A549 (cell line): ENCODE measurements around the gene FMNL2. TPM values are rescaled to one million over a fixed set of nuclear protein-coding genes. Genes with fewer than 3 reads are reported as not detected.
"Not testable (repeated sequence)": the region's sequence is repeated elsewhere in the genome, so short reads cannot be mapped to it uniquely, and the experiment has no call there.

Experiments used
- ATAC-seq, 2 experiments: fragments of 200-7000 bp in 1 of 2; fragments of >200 bp in 1 of 2; cut with Nextera tagmentation in 1 of 2; cut with Tn5 transposase in 1 of 2; 3 replicates each; pipeline versions ENCODE4 v1.8.0 to v1.9.1; 2018 to 2020; ENCODE audit warnings: mild to moderate bottlenecking in 1 of 2, moderate library complexity in 1 of 2
- CTCF ChIA-PET: fragments of 300-600 bp; sonication (Branson Sonifier 250); formaldehyde crosslinking; extraction: SDS; loops from one replicate; lab custom pipeline; 2021; ENCODE audit warnings: antibody characterized with exemption, inconsistent platforms; lab: Yijun Ruan, JAX
- POLR2A ChIA-PET: fragments of 350-600 bp; formaldehyde crosslinking; extraction: SDS; loops from one replicate; lab custom pipeline; 2021; ENCODE audit warnings: antibody characterized with exemption, inconsistent platforms; lab: Yijun Ruan, JAX
- DNase-seq, 2 experiments: peaks; one replicate each; pipeline versions ENCODE4 v3.0.0 to v3.0.0-alpha.2; 2011 to 2016; ENCODE audit warnings: low read depth in 1 of 2, low spot score in 1 of 2
- FAIRE-seq: peaks from 2 replicates; lab custom pipeline; 2011; peaks lifted over from hg19 to GRCh38; lab: Jason Lieb, UNC
- H3K27ac ChIP-seq, 2 experiments: fragments of >200 bp; sonication (Bioruptor Twin); formaldehyde crosslinking; 3 replicates each; pipeline ENCODE4 v1.5.1; 2016 to 2017
- H3K4me1 ChIP-seq: fragments of >200 bp; sonication (Bioruptor Twin); formaldehyde crosslinking; 3 replicates; pipeline ENCODE4 v1.6.1; 2016
- H3K4me2 ChIP-seq: fragments of >200 bp; sonication (Bioruptor Twin); formaldehyde crosslinking; 3 replicates; pipeline ENCODE4 v1.6.1; 2016
- H3K4me3 ChIP-seq: fragments of >200 bp; sonication (Bioruptor Twin); formaldehyde crosslinking; 3 replicates; pipeline ENCODE4 v1.5.1; 2016
- H3K9me3 ChIP-seq: fragments of >200 bp; sonication (Bioruptor Twin); formaldehyde crosslinking; 3 replicates; pipeline ENCODE4 v1.6.1; 2016
- BHLHE40 ChIP-seq: IDR thresholded peaks from 2 replicates; pipeline ENCODE4 v1.6.1; 2012; ENCODE audit warnings: low read depth, low read length, inconsistent platforms
- CEBPB ChIP-seq, 2 experiments: fragments of >200 bp in 1 of 2; sonication (Bioruptor Twin) in 1 of 2; formaldehyde crosslinking in 1 of 2; IDR thresholded peaks; 2 replicates each; pipeline ENCODE4 v1.6.1; 2012 to 2016
- CTCF ChIP-seq: fragments of >200 bp; sonication (Bioruptor Twin); formaldehyde crosslinking; IDR thresholded peaks from 3 replicates; pipeline ENCODE4 v1.5.1; 2016
- EP300 ChIP-seq, 2 experiments: fragments of >200 bp; sonication (Bioruptor Twin); formaldehyde crosslinking; IDR thresholded peaks; 2 replicates in 1 of 2; 3 replicates in 1 of 2; pipeline ENCODE4 v1.6.1; 2016 to 2017
- ESRRA ChIP-seq: fragments of 150-350 bp; IDR thresholded peaks from 2 replicates; pipeline ENCODE4 v1.6.1; 2014; ENCODE audit warnings: mild to moderate bottlenecking, low read length, borderline replicate concordance
- FOSL2 ChIP-seq, 2 experiments: fragments of 450-650 bp in 1 of 2; fragments of >200 bp in 1 of 2; sonication (Bioruptor Twin) in 1 of 2; formaldehyde crosslinking; IDR thresholded peaks; 2 replicates each; pipeline versions ENCODE4 v1.5.0 to v1.6.1; 2016 to 2020; ENCODE audit warnings: mild to moderate bottlenecking in 1 of 2, moderate library complexity in 1 of 2
- GATA3 ChIP-seq: IDR thresholded peaks from 2 replicates; pipeline ENCODE4 v1.6.1; 2012; ENCODE audit warnings: borderline replicate concordance
- HES2 ChIP-seq: fragments of >200 bp; sonication (Bioruptor Twin); formaldehyde crosslinking; IDR thresholded peaks from 2 replicates; pipeline ENCODE4 v1.6.1; 2016
- HEYL ChIP-seq: fragments of 250-450 bp; sonication (Bioruptor Pico); IDR thresholded peaks from 2 replicates; pipeline ENCODE4 v1.8.0; 2021; ENCODE audit warnings: mild to moderate bottlenecking, moderate library complexity
- HOXB13 ChIP-seq: fragments of 250-450 bp; sonication (Bioruptor Pico); IDR thresholded peaks from 2 replicates; pipeline ENCODE4 v1.5.0; 2020; ENCODE audit warnings: low read depth, mild to moderate bottlenecking, moderate library complexity
- JUN ChIP-seq, 2 experiments: fragments of >200 bp; sonication (Bioruptor Twin); formaldehyde crosslinking; IDR thresholded peaks; 2 replicates in 1 of 2; 3 replicates in 1 of 2; pipeline ENCODE4 v1.6.1; 2016 to 2017
- JUNB ChIP-seq: fragments of >200 bp; sonication (Bioruptor Twin); formaldehyde crosslinking; IDR thresholded peaks from 2 replicates; pipeline ENCODE4 v1.6.1; 2016
- KDM5A ChIP-seq: fragments of 200-600 bp; sonication (generic); IDR thresholded peaks from 2 replicates; pipeline ENCODE4 v1.6.1; 2016; ENCODE audit warnings: antibody characterized with exemption, mild to moderate bottlenecking
- MAFK ChIP-seq: fragments of 450-650 bp; IDR thresholded peaks from 2 replicates; pipeline ENCODE4 v1.6.1; 2014; ENCODE audit not compliant: partially characterized antibody
- NFE2L2 ChIP-seq: fragments of 150-350 bp; conservative IDR thresholded peaks from 2 replicates; pipeline ENCODE4 v1.6.1; 2014; ENCODE audit warnings: low read length
- PHF8 ChIP-seq: fragments of 200-600 bp; sonication (generic); IDR thresholded peaks from 2 replicates; pipeline ENCODE4 v1.6.1; 2016; ENCODE audit warnings: low read depth, mild to moderate bottlenecking, antibody characterized with exemption, moderate library complexity, borderline replicate concordance
- RCOR1 ChIP-seq: fragments of 150-350 bp; IDR thresholded peaks from 2 replicates; pipeline ENCODE4 v1.6.1; 2014; ENCODE audit warnings: antibody characterized with exemption, low read length, low read depth
- TFCP2L1 ChIP-seq: fragments of 250-450 bp; sonication (Bioruptor Pico); IDR thresholded peaks from 2 replicates; pipeline ENCODE4 v1.5.0; 2021; ENCODE audit warnings: mild to moderate bottlenecking
- ZNF302 ChIP-seq: fragments of 250-450 bp; sonication (Bioruptor Pico); IDR thresholded peaks from 2 replicates; pipeline ENCODE4 v1.9.0; 2021; ENCODE audit warnings: inconsistent platforms, mild to moderate bottlenecking, moderate library complexity
- WGBS: methylation state at CpG from one replicate; pipeline ENCODE4 v1.1.6; 2017; ENCODE audit errors: missing lambda C conversion rate; 5-methylcytosine and 5-hydroxymethylcytosine counted together
- polyA plus RNA-seq, 4 experiments: library from polyadenylated mRNA; depleted of rRNA in 3 of 4; stranded (reverse); fragments of >200 nt; fragmentation: RNase III in 1 of 4; extraction: RNeasy Plus Mini Kit Qiagen cat#74134 plus additional on column Dnase treatment in 1 of 4; gene quantifications; 2 replicates in 3 of 4; 3 replicates in 1 of 4; pipeline ENCODE4 v1.2.3, GENCODE V29; 2011 to 2017
- TF ChIP-seq, protein P1 (sequence below): fragments of 250-450 bp; sonication (Bioruptor Pico); IDR thresholded peaks from 2 replicates; pipeline ENCODE4 v1.5.0; 2021; ENCODE audit warnings: mild to moderate bottlenecking, moderate library complexity, borderline replicate concordance

FMNL2 gene
- polyA plus RNA-seq, 2 of the 4 experiments (the other 2 are of a cell fraction), result 27.9 to 36.5 TPM

DNA sequence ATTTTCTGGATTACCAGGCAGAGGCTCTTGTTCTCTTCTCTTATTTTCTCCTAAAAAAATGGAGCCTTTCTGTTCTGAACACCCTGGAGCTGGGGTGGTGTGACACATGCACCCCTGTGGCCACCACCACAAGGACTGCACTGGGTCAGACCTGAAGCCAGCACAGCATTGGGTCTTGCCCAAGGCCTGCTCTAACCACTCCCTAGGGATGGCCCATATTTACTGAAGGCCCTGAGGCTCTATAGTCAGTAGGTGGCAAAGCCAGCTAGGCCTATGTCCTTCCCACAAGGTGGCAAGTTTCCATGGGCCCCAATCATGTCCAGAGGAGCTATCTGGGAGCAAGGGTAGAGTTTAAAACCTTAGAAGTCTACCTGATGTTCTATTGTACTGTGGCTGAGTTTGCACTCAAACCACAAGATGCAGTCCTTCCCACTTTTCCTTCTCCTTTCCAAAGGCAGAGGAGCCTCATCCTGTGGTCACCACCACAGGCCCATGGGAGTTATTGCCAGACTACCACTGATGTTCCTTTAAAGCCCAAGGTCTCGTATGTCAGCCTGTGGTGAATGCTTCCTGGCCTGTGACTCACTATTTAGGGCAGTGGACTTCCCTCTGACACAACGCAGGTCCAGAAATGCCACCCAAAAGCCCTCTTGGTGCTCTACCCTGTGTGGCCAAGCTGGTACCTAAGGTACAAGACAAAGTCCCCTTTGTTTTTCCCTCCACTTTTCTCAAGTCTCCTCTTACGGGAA, 15.0 kb upstream of the FMNL2 start:
- H3K4me1 ChIP-seq, result 0 out of 3 replicates have a peak, but pooled peaks cover 3% of the 10 kb centered on the region
- FAIRE-seq, result no peak
- no peak overlapping the region for H3K4me3 ChIP-seq
- H3K4me2 ChIP-seq, result no peak overlapping the region
- H3K27ac ChIP-seq, result no peak overlapping the region
- DNase-seq, result no peak
- 0 out of 6 replicates have a peak, but pooled peaks of 1 of the 2 experiments have one; percentile 22 for ATAC-seq
- 0 out of 3 replicates have a peak, but pooled peaks cover under 1% of the 10 kb centered on the region for H3K9me3 ChIP-seq
- CTCF ChIA-PET, result interaction anchor here (1.2 to 1.6 kb wide), 2 partner anchors 15 to 149 kb away, joined by 3 read pairs; partner anchors contain the start of gene FMNL2
- POLR2A ChIA-PET, result no interaction called here
- TF ChIP-seq TFCP2L1, result no peak
- TF ChIP-seq JUN (IDR thresholded peaks at IDR 0.05), result no peak
- TF ChIP-seq, protein P1, sequence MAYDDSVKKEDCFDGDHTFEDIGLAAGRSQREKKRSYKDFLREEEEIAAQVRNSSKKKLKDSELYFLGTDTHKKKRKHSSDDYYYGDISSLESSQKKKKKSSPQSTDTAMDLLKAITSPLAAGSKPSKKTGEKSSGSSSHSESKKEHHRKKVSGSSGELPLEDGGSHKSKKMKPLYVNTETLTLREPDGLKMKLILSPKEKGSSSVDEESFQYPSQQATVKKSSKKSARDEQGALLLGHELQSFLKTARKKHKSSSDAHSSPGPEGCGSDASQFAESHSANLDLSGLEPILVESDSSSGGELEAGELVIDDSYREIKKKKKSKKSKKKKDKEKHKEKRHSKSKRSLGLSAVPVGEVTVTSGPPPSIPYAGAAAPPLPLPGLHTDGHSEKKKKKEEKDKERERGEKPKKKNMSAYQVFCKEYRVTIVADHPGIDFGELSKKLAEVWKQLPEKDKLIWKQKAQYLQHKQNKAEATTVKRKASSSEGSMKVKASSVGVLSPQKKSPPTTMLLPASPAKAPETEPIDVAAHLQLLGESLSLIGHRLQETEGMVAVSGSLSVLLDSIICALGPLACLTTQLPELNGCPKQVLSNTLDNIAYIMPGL (CRISPR knock-in tag), result no peak
- no peak for TF ChIP-seq HES2
- no peak for TF ChIP-seq MAFK
- no peak for TF ChIP-seq EP300 (IDR thresholded peaks at IDR 0.05)
- no peak for TF ChIP-seq RCOR1
- WGBS, result 88% methylated on average over 3 of the region's 3 CpGs

GRCh38 chr2:152320814-152321213, 14.2 kb upstream of the FMNL2 start:
- DNase-seq, result no peak
- no peak for TF ChIP-seq NFE2L2
- TF ChIP-seq CEBPB (IDR thresholded peaks at IDR 0.05), result no peak
- no peak for TF ChIP-seq GATA3
- TF ChIP-seq CTCF, result no peak
- TF ChIP-seq BHLHE40, result no peak
- no peak for TF ChIP-seq KDM5A
- TF ChIP-seq ZNF302 (CRISPR knock-in tag), result no peak
- TF ChIP-seq HOXB13, result no peak
- 0 out of 3 replicates have a peak, but pooled peaks cover 3% of the 10 kb centered on the region for H3K4me1 ChIP-seq
- 86% methylated on average over 5 of the region's 5 CpGs for WGBS
- H3K27ac ChIP-seq, result no peak overlapping the region
- ATAC-seq, result no peak
- CTCF ChIA-PET, result interaction anchor here (1.2 kb wide), 1 partner anchor 150 kb away, joined by 3 read pairs; no protein-coding TSS in a partner anchor
- no peak overlapping the region for H3K4me3 ChIP-seq
- FAIRE-seq, result no peak
- POLR2A ChIA-PET, result no interaction called here
- H3K9me3 ChIP-seq, result no peaks in the 10 kb centered on the region
- no peak overlapping the region for H3K4me2 ChIP-seq

GRCh38 chr2:152322222-152322621, 12.8 kb upstream of the FMNL2 start:
- H3K4me1 ChIP-seq, result 0 out of 3 replicates have a peak, but pooled peaks cover 3% of the 10 kb centered on the region

DNA sequence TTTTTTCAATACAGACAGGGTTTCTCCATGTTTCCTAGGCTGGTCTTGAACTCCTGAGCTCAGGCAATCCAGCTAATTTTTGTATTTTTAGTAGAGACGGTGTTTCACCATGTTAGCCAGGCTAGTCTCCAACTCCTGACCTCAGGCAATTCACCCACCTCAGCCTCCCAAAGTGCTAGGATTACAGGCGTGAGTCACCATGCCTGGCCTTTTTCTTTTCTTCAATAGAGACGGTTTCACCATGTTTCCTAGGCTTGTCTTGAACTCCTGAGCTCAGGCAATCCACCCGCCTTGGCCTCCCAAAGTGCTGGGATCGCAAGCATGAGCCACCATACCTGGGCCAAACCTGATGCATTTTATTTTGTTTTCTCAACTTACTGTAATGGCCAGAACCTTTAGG, 9.8 kb upstream of the FMNL2 start:
- H3K4me3 ChIP-seq, H3K4me1 ChIP-seq, FAIRE-seq, H3K27ac ChIP-seq, H3K4me2 ChIP-seq, DNase-seq, H3K9me3 ChIP-seq, ATAC-seq, POLR2A ChIA-PET: not testable (repeated sequence)
- CTCF ChIA-PET, result interaction anchor here (1.2 kb wide), 1 partner anchor 223 kb away, joined by 3 read pairs; no protein-coding TSS in a partner anchor
- WGBS, result 88% methylated on average over 5 of the region's 5 CpGs

More at GRCh38 chr2:152322222-152322621, 12.8 kb upstream of the FMNL2 start:
- Histone ChIP-seq H3K4me2 (no peak overlapping the region), H3K4me3 (no peak overlapping the region), H3K27ac (no peak overlapping the region), H3K9me3 (no peaks in the 10 kb centered on the region)
- no peak for TF ChIP-seq PHF8
- no peak for TF ChIP-seq JUNB
- TF ChIP-seq RCOR1, result no peak
- TF ChIP-seq ZNF302 (CRISPR knock-in tag), result no peak
- no peak for TF ChIP-seq FOSL2 (IDR thresholded peaks at IDR 0.05)
- TF ChIP-seq FOSL2 (CRISPR knock-in tag; IDR thresholded peaks at IDR 0.05), result no peak
- no peak for TF ChIP-seq HEYL
- TF ChIP-seq ESRRA, result no peak
- ChIA-PET POLR2A (no interaction called here), CTCF (interaction anchor here (0.9 kb wide), 1 partner anchor 12 kb away, joined by 5 read pairs; the partner anchor contains the start of gene FMNL2)
- 76% methylated on average over 4 of the region's 4 CpGs for WGBS
- DNase-seq (no peak), ATAC-seq (peak in 1 of 2 experiments; percentile 36; a peak in 2 of 6 replicates), FAIRE-seq (no peak)
